OCI-LY1 (cell line): Measurements from ENCODE around the gene IL16.

Source experiments
- H2AFZ ChIP-seq: fragments of 200-600 bp; sonication (generic), shearing (Covaris generic); 2 replicates; pipeline ENCODE4 v1.6.0; 2014; ENCODE audit warnings: antibody characterized with exemption, mild to moderate bottlenecking, low read length
- H3F3A ChIP-seq: fragments of 200-600 bp; sonication (generic), shearing (Covaris generic); 2 replicates; pipeline ENCODE4 v1.6.0; 2014; ENCODE audit warnings: mild to moderate bottlenecking, antibody characterized with exemption, low read length, moderate library complexity; ENCODE audit not compliant: insufficient read depth
- H3K27ac ChIP-seq: fragments of 200-600 bp; sonication (generic); 2 replicates; pipeline ENCODE4 v1.5.1; 2014; ENCODE audit warnings: low read length, mixed run types, mild to moderate bottlenecking, low read depth; ENCODE audit not compliant: poor library complexity, severe bottlenecking
- H3K27me3 ChIP-seq: fragments of 200-600 bp; sonication (generic); 2 replicates; pipeline ENCODE4 v1.6.0; 2014; ENCODE audit warnings: antibody characterized with exemption, mild to moderate bottlenecking, low read length, moderate library complexity; ENCODE audit not compliant: insufficient read depth
- H3K36me3 ChIP-seq: fragments of 200-600 bp; sonication (generic); 2 replicates; pipeline ENCODE4 v1.6.1; 2014; ENCODE audit warnings: mild to moderate bottlenecking, antibody characterized with exemption, low read length, moderate library complexity, mixed read lengths; ENCODE audit not compliant: insufficient read depth
- H3K4me1 ChIP-seq: fragments of 200-600 bp; sonication (generic); 2 replicates; pipeline ENCODE4 v1.5.1; 2014; ENCODE audit warnings: mild to moderate bottlenecking, low read length, moderate library complexity; ENCODE audit not compliant: insufficient read depth, severe bottlenecking
- H3K4me2 ChIP-seq: fragments of 200-600 bp; sonication (generic), shearing (Covaris generic); 2 replicates; pipeline ENCODE4 v1.6.1; 2014; ENCODE audit warnings: low read length
- H3K4me3 ChIP-seq: fragments of 200-600 bp; sonication (generic); 2 replicates; pipeline ENCODE4 v1.5.1; 2014; ENCODE audit warnings: low read length, low read depth, mild to moderate bottlenecking, mixed read lengths; ENCODE audit not compliant: poor library complexity, severe bottlenecking
- H3K79me2 ChIP-seq: fragments of 200-600 bp; shearing (Covaris generic); 2 replicates; pipeline ENCODE4 v1.6.1; 2016; ENCODE audit warnings: mixed run types, low read length, mixed read lengths; ENCODE audit not compliant: insufficient read depth
- H3K9ac ChIP-seq: fragments of 200-600 bp; sonication (generic), shearing (Covaris generic); 2 replicates; pipeline ENCODE4 v1.6.1; 2014; ENCODE audit warnings: mild to moderate bottlenecking, low read length, mixed read lengths
- H3K9me2 ChIP-seq: fragments of 200-600 bp; sonication (generic), shearing (Covaris generic); 2 replicates; pipeline ENCODE4 v1.6.1; 2014; ENCODE audit warnings: low read depth, mild to moderate bottlenecking, low read length, mixed read lengths
- H3K9me3 ChIP-seq: fragments of 200-600 bp; shearing (Covaris generic); 2 replicates; pipeline ENCODE4 v1.6.1; 2014; ENCODE audit warnings: low read length, mixed read lengths
- H4K20me1 ChIP-seq: fragments of 200-600 bp; sonication (generic), shearing (Covaris generic); 2 replicates; pipeline ENCODE4 v1.6.0; 2016; ENCODE audit warnings: mild to moderate bottlenecking, low read length; ENCODE audit not compliant: insufficient read depth
- EZH2 ChIP-seq: fragments of 200-600 bp; sonication (generic), shearing (Covaris generic); IDR thresholded peaks from 2 replicates; pipeline ENCODE4 v1.8.0; 2017; ENCODE audit warnings: borderline replicate concordance, mixed run types, mild to moderate bottlenecking, antibody characterized with exemption, low read length, moderate library complexity, mixed read lengths
- TF ChIP-seq, protein P1 (sequence below): fragments of 200-600 bp; sonication (generic), shearing (Covaris generic); IDR thresholded peaks from 2 replicates; pipeline ENCODE4 v1.5.1; 2017; ENCODE audit warnings: mild to moderate bottlenecking, antibody characterized with exemption, low read length, moderate library complexity, mixed read lengths

IL16 gene

DNA sequence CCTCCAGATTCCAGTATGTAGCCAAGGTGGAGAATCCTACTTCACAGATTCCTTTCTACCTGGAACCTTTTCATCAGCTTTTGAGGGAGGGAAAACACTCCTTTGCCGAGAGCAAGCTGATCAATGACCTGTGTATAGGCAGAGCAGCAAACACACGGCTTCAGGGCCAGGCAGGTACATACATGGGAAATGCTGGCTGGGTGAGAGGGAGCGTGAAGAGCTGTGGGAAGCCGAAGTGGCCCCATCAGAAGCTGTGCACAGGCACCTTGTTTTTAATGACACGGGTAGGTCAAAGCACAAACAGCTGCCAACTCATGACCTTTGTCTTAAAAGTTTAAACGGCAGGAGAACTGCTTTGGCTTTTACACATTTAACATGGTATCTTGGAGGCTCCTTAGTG, 101.9 kb downstream of the IL16 start:
- Histone ChIP-seq H4K20me1 (no peaks in the 10 kb centered on the region), H3K27me3 (no peaks in the 10 kb centered on the region), H3K4me3 (peak overlapping the region; percentile 68), H3K79me2 (peaks cover 15% of the 10 kb centered on the region), H3K27ac (peak overlapping the region; percentile 96), H2AFZ (no peak overlapping the region), H3F3A (no peaks in the 10 kb centered on the region), H3K36me3 (peaks cover 46% of the 10 kb centered on the region), H3K9ac (peak overlapping the region; percentile 77), H3K4me2 (peak overlapping the region; percentile 89), H3K9me2 (no peaks in the 10 kb centered on the region), H3K9me3 (no peaks in the 10 kb centered on the region), H3K4me1 (peaks cover 99% of the 10 kb centered on the region)
- TF ChIP-seq, protein P1, sequence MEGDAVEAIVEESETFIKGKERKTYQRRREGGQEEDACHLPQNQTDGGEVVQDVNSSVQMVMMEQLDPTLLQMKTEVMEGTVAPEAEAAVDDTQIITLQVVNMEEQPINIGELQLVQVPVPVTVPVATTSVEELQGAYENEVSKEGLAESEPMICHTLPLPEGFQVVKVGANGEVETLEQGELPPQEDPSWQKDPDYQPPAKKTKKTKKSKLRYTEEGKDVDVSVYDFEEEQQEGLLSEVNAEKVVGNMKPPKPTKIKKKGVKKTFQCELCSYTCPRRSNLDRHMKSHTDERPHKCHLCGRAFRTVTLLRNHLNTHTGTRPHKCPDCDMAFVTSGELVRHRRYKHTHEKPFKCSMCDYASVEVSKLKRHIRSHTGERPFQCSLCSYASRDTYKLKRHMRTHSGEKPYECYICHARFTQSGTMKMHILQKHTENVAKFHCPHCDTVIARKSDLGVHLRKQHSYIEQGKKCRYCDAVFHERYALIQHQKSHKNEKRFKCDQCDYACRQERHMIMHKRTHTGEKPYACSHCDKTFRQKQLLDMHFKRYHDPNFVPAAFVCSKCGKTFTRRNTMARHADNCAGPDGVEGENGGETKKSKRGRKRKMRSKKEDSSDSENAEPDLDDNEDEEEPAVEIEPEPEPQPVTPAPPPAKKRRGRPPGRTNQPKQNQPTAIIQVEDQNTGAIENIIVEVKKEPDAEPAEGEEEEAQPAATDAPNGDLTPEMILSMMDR: no peak
- no peak for TF ChIP-seq EZH2

DNA sequence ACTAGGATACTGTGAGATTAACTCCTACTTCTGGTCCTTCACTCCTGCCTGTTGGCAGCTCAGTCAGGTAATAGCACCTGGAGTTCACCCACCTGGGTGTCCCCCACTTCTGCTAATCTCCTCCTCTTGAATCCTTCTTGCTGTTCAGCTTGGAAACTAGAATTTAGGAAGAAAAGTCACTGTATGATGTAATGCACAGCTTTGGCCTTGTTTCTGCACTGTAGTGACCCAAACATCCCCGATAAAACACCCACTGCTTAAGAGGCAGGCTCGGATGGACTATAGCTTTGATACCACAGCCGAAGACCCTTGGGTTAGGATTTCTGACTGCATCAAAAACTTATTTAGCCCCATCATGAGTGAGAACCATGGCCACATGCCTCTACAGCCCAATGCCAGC, 102.5 kb downstream of the IL16 start:
- H2AFZ ChIP-seq: no peak overlapping the region
- peaks cover 99% of the 10 kb centered on the region for H3K4me1 ChIP-seq
- H3K79me2 ChIP-seq: peaks cover 15% of the 10 kb centered on the region
- no peaks in the 10 kb centered on the region for H3F3A ChIP-seq
- H3K9me2 ChIP-seq: no peaks in the 10 kb centered on the region
- H3K27me3 ChIP-seq: no peaks in the 10 kb centered on the region
- no peaks in the 10 kb centered on the region for H3K9me3 ChIP-seq
- TF ChIP-seq EZH2: no peak
- TF ChIP-seq, protein P1: no peak
- peak overlapping the region; percentile 68 for H3K4me3 ChIP-seq
- H4K20me1 ChIP-seq: no peaks in the 10 kb centered on the region
- peak overlapping the region; percentile 89 for H3K4me2 ChIP-seq
- H3K9ac ChIP-seq: peak overlapping the region; percentile 77
- peaks cover 51% of the 10 kb centered on the region for H3K36me3 ChIP-seq
- H3K27ac ChIP-seq: peak overlapping the region; percentile 96

DNA sequence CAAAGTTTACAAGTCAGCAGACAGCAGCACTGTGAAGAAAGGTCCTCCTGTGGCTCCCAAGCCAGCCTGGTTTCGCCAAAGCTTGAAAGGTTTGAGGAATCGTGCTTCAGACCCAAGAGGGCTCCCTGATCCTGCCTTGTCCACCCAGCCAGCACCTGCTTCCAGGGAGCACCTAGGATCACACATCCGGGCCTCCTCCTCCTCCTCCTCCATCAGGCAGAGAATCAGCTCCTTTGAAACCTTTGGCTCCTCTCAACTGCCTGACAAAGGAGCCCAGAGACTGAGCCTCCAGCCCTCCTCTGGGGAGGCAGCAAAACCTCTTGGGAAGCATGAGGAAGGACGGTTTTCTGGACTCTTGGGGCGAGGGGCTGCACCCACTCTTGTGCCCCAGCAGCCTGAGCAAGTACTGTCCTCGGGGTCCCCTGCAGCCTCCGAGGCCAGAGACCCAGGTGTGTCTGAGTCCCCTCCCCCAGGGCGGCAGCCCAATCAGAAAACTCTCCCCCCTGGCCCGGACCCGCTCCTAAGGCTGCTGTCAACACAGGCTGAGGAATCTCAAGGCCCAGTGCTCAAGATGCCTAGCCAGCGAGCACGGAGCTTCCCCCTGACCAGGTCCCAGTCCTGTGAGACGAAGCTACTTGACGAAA, 103.1 kb downstream of the IL16 start:
- Histone ChIP-seq H3K9me3 (no peaks in the 10 kb centered on the region), H3K4me1 (peaks cover 99% of the 10 kb centered on the region), H3K4me2 (peak overlapping the region; percentile 89), H3K4me3 (peak overlapping the region; percentile 68), H4K20me1 (no peaks in the 10 kb centered on the region), H3F3A (no peaks in the 10 kb centered on the region), H3K79me2 (peaks cover 15% of the 10 kb centered on the region), H3K27ac (peak overlapping the region; percentile 96), H3K36me3 (peaks cover 57% of the 10 kb centered on the region), H3K9me2 (no peaks in the 10 kb centered on the region), H3K27me3 (no peaks in the 10 kb centered on the region), H2AFZ (no peak overlapping the region), H3K9ac (peak overlapping the region; percentile 77)
- TF ChIP-seq, protein P1: no peak
- TF ChIP-seq EZH2: no peak
